GM21529 (cell line): Measurements from ENCODE around the gene NAA40.

ENCODE experiments used
- ATAC-seq: cut with Tn5 transposase; IDR thresholded peaks from one replicate; pipeline ENCODE4 v1.9.1; 2021; ENCODE audit not compliant: unreplicated experiment

The NAA40 gene

DNA sequence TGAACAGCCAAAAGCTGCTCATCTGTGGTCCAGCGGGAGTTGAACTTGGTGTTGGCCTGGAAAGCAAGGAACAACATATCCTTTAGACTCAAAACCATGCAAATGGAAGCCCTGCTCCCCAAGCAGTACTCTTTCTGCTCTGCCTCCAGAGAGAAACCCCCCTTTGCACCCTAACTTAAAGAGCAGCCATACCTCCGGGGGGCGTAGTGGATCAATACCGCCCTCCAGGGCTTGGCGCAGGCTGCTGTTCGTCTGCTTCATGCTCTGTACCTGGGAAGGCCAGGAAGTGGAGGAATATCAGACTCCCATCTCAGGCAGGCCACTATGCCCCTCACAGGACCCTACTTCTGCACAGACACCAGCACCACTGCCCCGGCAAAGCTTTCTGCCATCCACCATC is 26.1 kb upstream of the NAA40 start:
- no peak for ATAC-seq

- ATAC-seq: no peak
Observed at GRCh38 chr11:63913866-63914830, 24.7 kb upstream of the NAA40 start.

GRCh38 chr11:63914896-63915691 is 23.7 kb upstream of the NAA40 start:
- no peak for ATAC-seq

DNA sequence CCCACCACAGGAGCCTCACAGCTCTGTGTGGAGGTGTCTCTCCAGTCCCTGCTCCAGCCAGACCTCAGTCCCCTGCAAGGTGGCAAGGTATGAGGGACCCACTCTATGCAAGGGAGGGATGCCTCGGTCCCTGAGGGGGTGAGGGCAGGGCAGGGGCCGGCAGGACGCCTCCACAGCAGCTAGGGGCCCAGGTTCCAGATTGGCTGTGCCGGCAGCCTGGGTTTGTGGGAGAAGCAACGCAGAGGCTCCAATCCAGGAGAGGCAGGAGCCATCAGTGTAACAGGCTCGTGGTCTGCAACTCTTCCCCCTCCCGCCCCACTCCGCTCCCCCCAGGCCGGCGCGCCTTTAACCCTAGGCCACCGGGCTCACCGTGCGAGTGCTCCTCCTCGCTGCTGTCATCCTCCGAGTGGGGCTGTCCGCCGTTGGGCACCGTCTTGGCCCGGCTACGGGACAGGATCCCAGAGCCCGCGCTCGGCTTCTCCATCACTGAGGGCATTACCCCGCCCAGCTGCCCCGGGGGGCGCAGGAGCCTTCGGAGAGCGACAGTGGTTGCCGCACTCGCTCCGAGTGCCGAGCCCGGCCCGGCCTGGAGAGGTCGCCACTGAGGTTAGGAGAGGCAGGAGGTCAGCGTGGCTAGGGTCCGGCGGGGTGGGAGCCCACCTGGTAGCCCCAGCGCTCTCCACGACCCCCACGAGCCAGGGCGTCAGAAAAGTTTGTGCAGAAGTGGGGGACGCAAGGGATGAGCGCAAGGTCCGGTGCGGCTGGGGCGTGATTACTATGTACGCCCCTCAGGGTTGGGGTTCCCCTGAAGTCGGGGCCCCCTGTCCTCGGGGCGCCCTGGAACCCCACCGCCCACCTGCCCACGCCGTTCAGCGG is 22.6 kb upstream of the NAA40 start:
- no peak for ATAC-seq

DNA sequence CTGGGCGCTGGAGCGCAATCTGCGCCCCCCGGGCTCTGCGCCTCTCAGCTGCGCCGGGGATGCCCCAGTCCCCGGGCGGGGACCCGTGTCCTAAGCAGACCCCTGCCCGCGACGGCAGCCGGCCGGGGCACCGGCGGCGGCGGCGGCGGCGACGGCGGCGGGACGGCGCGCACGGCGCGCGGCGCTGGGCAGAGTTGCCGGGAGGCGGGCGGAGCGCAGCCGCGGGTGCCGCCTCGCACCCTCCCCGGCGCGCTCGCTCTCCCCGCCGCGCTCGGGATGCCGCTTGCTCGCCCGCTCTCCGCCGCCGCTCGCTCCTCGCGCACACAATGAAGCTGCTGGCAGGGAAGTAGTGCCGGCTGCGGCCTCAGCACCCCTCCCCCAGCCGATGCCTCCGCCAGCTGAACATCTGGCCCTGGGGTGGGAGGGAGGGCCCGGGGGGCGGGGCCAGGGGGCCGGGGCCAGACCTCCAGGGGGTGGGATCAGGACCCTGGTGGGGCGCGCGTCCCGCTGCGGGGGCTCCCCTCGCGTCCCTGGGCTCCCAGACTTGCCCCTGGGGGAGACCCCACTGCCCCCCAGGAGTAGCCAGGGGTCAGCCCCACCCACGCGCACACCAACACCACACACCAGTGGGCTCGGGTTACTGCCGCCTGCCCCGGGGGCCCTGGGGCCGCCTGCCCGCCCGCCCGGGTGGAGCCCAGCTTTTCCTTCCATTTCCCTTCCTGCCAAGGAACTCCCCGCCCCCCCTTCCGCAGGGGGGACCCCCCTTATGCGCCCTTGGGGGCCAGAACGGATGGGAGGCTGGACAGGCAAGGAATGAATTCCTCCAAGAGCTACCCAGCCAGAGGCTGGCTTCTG is 21.7 kb upstream of the NAA40 start, which contains the start of gene RCOR2:
TSS of gene RCOR2 (minus strand) at position 328 of the 855 bp plus-strand sequence. CDS start 708 bp downstream, outside the sequence.
- no peak for ATAC-seq

- no peak for ATAC-seq
Observed at GRCh38 chr11:63917692-63918506, 20.9 kb upstream of the NAA40 start.

DNA sequence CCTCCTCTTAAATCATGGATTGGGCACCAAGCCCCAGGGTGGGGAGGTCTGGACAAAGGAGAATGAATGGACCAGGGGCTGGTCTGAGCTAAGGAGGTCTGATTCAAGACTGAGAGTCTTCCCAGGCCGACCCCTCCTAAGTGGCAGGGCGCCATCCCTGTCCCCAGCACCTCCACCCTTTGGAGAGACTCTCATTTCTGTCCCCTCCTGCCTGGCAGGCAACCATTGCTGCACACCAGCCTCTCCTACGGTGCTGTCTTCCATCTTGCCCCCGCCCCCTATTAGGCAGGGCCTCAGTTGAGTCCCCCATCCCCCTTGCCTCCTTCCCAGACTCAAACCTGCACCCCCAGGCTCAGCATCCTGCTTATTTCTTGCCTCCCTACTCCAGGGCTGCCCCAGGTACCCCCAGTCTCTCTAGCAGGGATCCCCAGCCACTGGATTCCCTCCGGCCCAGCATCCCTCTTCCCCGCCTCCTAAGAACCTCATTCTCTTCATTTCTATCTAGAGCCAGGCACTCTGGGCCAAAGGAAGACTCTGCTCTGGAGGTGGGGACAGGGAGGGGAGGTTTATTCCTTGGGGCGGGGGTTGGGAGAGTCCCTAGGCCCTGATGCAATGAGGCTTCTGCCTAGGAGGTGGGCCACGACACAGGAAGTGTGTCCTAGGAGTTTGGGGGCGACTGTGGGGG is 20.2 kb upstream of the NAA40 start:
- no peak for ATAC-seq

DNA sequence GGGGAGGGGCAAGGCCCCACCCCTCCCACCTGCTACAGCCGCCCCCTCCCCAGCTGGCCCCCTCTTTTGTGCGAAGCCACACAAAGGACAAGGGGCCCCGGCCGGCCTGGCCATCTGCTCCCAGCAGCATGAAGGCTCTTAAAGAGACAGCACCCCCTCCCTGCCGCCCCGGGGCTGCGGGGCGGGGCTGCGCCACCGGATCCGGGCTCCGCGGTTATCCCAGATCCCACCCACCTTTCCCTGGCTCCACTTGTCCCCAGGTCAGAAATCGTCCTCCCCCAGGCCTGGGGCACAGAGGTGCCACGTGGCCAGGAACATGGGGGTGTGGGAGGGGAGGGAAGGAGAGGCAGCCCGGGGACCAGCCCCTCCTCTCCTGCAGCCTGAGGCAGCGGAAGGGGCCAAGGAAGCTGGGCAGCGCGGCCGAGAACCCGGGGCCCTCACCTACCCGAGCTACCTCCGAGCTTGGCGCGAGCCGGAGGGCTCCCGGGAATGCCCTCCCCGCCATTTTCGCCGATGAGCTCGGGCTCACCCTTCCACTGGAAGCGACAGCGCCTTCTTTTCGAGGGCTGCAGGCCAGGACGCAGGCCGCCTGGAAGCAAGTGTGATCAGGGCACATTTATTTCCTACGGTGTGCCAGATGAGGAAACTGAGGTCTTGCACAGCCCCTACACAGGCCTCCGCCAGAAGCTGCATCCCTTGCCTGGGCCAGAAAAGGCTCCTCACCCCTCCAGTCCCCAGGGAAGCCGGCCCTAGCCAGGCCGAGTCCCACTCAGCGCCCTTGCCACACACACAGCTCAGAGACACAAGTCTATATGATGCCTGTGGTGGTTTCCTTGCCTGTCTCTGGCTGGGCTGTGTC is 19.3 kb upstream of the NAA40 start:
- no peak for ATAC-seq

GRCh38 chr11:63920126-63920938 is 18.5 kb upstream of the NAA40 start:
- ATAC-seq: no peak

GRCh38 chr11:63920939-63921417 is 17.8 kb upstream of the NAA40 start:
- no peak for ATAC-seq

- ATAC-seq: no peak
Observed at GRCh38 chr11:63922673-63923192, 16.1 kb upstream of the NAA40 start.

DNA sequence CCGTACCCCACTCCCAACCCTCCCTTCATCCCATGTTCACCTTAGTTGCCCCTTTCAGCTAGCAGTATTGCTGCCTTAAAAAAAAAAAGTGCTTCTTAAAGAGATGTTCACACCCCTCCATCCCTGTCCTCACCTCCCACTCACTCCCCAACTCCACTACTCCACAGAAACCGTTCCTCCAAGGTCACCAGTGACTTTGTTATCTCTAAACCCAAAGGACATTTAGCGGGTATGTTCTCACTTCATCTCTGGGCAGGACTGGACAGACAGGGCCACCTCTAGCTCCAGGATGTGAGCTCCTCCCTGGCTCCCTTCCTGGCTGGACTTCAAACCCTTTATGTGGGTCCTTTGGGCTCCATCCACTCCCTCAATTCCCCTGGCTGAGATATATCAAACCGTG is 15.5 kb upstream of the NAA40 start:
- no peak for ATAC-seq

DNA sequence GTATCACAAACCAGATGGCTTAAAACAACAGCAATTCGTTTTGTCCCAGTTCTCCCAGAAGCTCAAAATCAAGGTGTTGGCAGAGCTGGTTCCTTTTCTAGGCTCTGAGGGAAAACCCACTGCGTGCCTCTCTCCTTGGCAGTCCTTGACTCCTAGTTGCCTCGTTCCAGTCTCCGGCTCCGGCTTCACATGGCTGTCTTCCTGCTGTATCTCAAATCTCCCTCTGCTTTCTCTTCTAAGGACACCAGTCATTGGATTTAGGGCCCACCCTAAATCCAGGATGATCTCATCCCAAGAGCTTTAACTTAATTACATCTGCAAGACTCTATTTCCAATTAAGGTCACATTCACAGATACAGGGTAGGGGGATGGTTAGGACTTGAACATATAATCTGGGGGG is 9.2 kb upstream of the NAA40 start:
- ATAC-seq: no peak

GRCh38 chr11:63931045-63931444 is 7.8 kb upstream of the NAA40 start:
- no peak for ATAC-seq

DNA sequence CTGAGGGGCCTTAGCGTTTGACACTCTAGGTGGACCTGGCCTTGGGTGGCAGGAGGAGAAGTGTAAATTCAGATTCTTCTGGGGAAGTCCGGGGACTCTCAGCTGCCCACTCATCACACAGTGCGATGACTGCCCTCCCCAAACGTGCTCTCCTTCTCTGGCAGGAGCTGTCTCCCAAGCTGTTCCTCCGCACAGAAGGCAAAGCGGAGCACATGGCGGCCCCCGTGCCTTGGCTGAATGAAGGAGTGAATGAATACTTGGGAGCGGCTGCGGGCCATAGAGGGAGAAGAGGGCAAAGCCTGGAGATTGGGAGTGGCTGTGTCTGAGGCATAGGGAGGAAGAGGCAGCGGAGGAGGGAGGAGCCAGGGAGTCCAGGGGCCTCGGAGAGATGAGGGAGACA is 6.9 kb upstream of the NAA40 start:
- ATAC-seq: no peak

DNA sequence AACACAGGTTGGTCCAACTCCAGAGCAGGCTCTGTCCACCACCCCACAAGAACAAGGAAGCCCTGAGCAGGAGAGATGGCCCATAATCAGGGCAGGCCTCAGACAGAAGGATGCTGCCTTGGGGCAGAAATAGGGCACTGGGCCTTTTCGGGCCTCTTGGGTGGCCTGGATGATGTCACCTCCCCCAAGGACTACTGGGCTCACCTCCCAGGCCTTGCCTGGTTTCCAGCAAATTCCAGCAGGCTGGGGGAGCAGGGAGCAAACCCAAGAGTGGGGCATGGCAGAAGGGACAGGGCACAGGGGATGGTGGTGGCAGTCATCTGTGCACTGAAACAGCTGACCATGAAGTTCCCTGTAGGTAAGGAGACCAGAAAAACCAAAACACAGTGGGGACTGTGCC is 5.3 kb upstream of the NAA40 start:
- no peak for ATAC-seq
